Measurements from ENCODE around the gene MLLT1.

GRCh38 chr19:6238256-6238642, 41.5 kb downstream of the MLLT1 start:
- TF ChIP-seq, protein P1, sequence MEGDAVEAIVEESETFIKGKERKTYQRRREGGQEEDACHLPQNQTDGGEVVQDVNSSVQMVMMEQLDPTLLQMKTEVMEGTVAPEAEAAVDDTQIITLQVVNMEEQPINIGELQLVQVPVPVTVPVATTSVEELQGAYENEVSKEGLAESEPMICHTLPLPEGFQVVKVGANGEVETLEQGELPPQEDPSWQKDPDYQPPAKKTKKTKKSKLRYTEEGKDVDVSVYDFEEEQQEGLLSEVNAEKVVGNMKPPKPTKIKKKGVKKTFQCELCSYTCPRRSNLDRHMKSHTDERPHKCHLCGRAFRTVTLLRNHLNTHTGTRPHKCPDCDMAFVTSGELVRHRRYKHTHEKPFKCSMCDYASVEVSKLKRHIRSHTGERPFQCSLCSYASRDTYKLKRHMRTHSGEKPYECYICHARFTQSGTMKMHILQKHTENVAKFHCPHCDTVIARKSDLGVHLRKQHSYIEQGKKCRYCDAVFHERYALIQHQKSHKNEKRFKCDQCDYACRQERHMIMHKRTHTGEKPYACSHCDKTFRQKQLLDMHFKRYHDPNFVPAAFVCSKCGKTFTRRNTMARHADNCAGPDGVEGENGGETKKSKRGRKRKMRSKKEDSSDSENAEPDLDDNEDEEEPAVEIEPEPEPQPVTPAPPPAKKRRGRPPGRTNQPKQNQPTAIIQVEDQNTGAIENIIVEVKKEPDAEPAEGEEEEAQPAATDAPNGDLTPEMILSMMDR (IDR thresholded peaks at IDR 0.05): no peak
- TF ChIP-seq POLR2A (IDR thresholded peaks at IDR 0.05) (no peak), EP300 (IDR thresholded peaks at IDR 0.05) (no peak), POLR2AphosphoS5 (IDR thresholded peaks at IDR 0.05) (no peak)

Measured in suprapubic skin (tissue), 4 donors.